GM12878 (cell line): ENCODE data around the gene ETS1. TPM values are rescaled to one million over a fixed set of nuclear protein-coding genes. Genes with fewer than 3 reads are reported as not detected.

ENCODE experiments used
- HCFC1 ChIP-seq: fragments of 150-350 bp; IDR thresholded peaks from 2 replicates; pipeline ENCODE4 v1.6.1; 2014; ENCODE audit warnings: low read length
- NR2F1 ChIP-seq: fragments of 450-650 bp; conservative IDR thresholded peaks from 2 replicates; pipeline ENCODE4 v1.6.1; 2017; ENCODE audit warnings: mild to moderate bottlenecking
- SMC3 ChIP-seq: IDR thresholded peaks from 2 replicates; pipeline ENCODE4 v1.6.1; 2011; ENCODE audit warnings: low read length, improper control_type of control experiment, borderline replicate concordance
- SP1 ChIP-seq: IDR thresholded peaks from one replicate; pipeline ENCODE4 v1.6.1; 2011; ENCODE audit warnings: low read depth, low read length
- SUZ12 ChIP-seq: fragments of 200-600 bp; sonication (generic); IDR thresholded peaks from one replicate; pipeline ENCODE4 v1.6.1; 2018; ENCODE audit warnings: antibody characterized with exemption, mild to moderate bottlenecking; ENCODE audit not compliant: unreplicated experiment
- polyA plus RNA-seq, 11 experiments: library from polyadenylated mRNA; depleted of rRNA in 4 of 11; unstranded in 6 of 11; stranded (reverse) in 5 of 11; fragments of >200 nt; fragmentation: Nextera tagmentation in 4 of 11; fragmentation: Illumina TruSeq in 1 of 11; extraction: Ambion mirVana in 4 of 11; extraction: Trizol in 1 of 11; gene quantifications; 1 replicate in 1 of 11; 2 replicates in 10 of 11; pipeline versions ENCODE4 v1.2.1 to v1.2.3, GENCODE V29; 2011 to 2016; ENCODE audit warnings: inconsistent platforms in 2 of 11, missing spikeins in 2 of 11, low read depth in 1 of 11
- total RNA-seq, 4 experiments: library from RNA; depleted of rRNA in 3 of 4; stranded (reverse); fragments of >200 nt in 3 of 4; fragmentation: Illumina TruSeq in 1 of 4; extraction: Trizol in 1 of 4; gene quantifications; 2 replicates each; pipeline versions ENCODE4 v1.2.1 to v1.2.3, GENCODE V29; 2013 to 2021
- TF ChIP-seq, protein P1 (sequence below): fragments of 450-650 bp; IDR thresholded peaks from 2 replicates; pipeline ENCODE4 v1.6.1; 2017; ENCODE audit warnings: mild to moderate bottlenecking, moderate library complexity
- TF ChIP-seq, protein P2 (sequence below): fragments of 450-650 bp; formaldehyde crosslinking; IDR thresholded peaks from 2 replicates; pipeline ENCODE4 v1.4.0; 2020; ENCODE audit warnings: mild to moderate bottlenecking, moderate library complexity

The ETS1 gene
- total and polyA plus RNA-seq, 10 of the 15 experiments (the other 5 are each of a cell fraction or from before 2014, with no cell fraction given) = 12.5 to 112 (median 55.5) TPM

DNA sequence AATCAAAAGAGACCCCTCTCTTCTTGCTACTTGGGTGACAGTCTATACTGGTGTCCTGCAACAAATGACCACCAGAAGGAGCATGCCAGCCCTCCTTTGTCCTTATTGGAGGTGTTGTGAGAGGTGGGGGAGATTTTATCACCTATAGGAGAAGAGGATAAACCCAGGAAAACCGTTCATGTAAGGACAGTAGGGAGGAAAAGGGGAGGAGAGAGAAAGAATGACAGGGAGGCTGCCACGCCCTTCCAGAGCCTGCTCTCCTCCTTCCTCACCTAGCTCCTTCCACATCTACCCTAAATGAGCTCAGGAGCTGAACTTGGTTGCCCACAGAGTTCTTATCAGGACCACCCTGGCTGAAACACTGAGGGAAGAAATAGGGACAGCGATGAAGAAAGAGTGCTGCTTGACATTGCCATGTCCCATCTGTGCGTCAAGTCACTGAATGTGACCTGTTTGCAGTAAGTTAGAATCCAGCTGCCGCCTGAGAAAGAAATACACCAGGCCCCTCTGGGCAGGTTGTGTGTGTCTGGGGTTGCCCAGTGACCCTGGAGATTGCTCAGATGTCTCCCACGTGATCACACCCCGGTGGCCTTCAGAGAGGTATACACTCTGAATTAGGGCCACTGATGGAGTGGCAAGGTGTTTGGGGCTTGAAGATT lies 40.4 kb upstream of the ETS1 start (continued):
- TF ChIP-seq, protein P1, sequence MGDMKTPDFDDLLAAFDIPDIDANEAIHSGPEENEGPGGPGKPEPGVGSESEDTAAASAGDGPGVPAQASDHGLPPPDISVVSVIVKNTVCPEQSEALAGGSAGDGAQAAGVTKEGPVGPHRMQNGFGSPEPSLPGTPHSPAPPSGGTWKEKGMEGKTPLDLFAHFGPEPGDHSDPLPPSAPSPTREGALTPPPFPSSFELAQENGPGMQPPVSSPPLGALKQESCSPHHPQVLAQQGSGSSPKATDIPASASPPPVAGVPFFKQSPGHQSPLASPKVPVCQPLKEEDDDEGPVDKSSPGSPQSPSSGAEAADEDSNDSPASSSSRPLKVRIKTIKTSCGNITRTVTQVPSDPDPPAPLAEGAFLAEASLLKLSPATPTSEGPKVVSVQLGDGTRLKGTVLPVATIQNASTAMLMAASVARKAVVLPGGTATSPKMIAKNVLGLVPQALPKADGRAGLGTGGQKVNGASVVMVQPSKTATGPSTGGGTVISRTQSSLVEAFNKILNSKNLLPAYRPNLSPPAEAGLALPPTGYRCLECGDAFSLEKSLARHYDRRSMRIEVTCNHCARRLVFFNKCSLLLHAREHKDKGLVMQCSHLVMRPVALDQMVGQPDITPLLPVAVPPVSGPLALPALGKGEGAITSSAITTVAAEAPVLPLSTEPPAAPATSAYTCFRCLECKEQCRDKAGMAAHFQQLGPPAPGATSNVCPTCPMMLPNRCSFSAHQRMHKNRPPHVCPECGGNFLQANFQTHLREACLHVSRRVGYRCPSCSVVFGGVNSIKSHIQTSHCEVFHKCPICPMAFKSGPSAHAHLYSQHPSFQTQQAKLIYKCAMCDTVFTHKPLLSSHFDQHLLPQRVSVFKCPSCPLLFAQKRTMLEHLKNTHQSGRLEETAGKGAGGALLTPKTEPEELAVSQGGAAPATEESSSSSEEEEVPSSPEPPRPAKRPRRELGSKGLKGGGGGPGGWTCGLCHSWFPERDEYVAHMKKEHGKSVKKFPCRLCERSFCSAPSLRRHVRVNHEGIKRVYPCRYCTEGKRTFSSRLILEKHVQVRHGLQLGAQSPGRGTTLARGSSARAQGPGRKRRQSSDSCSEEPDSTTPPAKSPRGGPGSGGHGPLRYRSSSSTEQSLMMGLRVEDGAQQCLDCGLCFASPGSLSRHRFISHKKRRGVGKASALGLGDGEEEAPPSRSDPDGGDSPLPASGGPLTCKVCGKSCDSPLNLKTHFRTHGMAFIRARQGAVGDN = peak; percentile 79
- TF ChIP-seq SUZ12 = no peak
- no peak for TF ChIP-seq SP1
- no peak for TF ChIP-seq HCFC1
- TF ChIP-seq SMC3 = no peak
- TF ChIP-seq, protein P2, sequence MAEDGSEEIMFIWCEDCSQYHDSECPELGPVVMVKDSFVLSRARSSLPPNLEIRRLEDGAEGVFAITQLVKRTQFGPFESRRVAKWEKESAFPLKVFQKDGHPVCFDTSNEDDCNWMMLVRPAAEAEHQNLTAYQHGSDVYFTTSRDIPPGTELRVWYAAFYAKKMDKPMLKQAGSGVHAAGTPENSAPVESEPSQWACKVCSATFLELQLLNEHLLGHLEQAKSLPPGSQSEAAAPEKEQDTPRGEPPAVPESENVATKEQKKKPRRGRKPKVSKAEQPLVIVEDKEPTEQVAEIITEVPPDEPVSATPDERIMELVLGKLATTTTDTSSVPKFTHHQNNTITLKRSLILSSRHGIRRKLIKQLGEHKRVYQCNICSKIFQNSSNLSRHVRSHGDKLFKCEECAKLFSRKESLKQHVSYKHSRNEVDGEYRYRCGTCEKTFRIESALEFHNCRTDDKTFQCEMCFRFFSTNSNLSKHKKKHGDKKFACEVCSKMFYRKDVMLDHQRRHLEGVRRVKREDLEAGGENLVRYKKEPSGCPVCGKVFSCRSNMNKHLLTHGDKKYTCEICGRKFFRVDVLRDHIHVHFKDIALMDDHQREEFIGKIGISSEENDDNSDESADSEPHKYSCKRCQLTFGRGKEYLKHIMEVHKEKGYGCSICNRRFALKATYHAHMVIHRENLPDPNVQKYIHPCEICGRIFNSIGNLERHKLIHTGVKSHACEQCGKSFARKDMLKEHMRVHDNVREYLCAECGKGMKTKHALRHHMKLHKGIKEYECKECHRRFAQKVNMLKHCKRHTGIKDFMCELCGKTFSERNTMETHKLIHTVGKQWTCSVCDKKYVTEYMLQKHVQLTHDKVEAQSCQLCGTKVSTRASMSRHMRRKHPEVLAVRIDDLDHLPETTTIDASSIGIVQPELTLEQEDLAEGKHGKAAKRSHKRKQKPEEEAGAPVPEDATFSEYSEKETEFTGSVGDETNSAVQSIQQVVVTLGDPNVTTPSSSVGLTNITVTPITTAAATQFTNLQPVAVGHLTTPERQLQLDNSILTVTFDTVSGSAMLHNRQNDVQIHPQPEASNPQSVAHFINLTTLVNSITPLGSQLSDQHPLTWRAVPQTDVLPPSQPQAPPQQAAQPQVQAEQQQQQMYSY (CRISPR knock-in tag) = no peak
- no peak for TF ChIP-seq NR2F1
